GM12891 (cell line): Measurements from ENCODE around the gene IL22RA1.

ENCODE experiments used
- DNase-seq: peaks from one replicate; pipeline ENCODE4 v3.0.0; 2011; ENCODE audit warnings: low spot score; ENCODE audit not compliant: insufficient read length
- FAIRE-seq: peaks from 2 replicates; lab custom pipeline; 2011; peaks lifted over from hg19 to GRCh38; lab: Jason Lieb, UNC
- PAX5 ChIP-seq: IDR thresholded peaks from 2 replicates; pipeline ENCODE4 v1.6.1; 2011; ENCODE audit warnings: low read length, moderate library complexity, mild to moderate bottlenecking; ENCODE audit not compliant: insufficient read depth, severe bottlenecking
- POLR2A ChIP-seq: IDR thresholded peaks from 2 replicates; pipeline ENCODE4 v1.6.1; 2011; ENCODE audit warnings: low read depth, low read length, control low read depth
- POLR2AphosphoS5 ChIP-seq: IDR thresholded peaks from 2 replicates; pipeline ENCODE4 v1.6.1; 2011; ENCODE audit warnings: low read depth, low read length, control low read depth
- POU2F2 ChIP-seq: IDR thresholded peaks from 2 replicates; pipeline ENCODE4 v1.6.1; 2011; ENCODE audit warnings: low read depth, mild to moderate bottlenecking, control low read depth, low read length, moderate library complexity
- SPI1 ChIP-seq: IDR thresholded peaks from 2 replicates; pipeline ENCODE4 v1.6.1; 2011; ENCODE audit warnings: low read depth, low read length, control low read depth
- TAF1 ChIP-seq: IDR thresholded peaks from 2 replicates; pipeline ENCODE4 v1.6.1; 2011; ENCODE audit warnings: low read depth, low read length, control low read depth

The IL22RA1 gene

DNA sequence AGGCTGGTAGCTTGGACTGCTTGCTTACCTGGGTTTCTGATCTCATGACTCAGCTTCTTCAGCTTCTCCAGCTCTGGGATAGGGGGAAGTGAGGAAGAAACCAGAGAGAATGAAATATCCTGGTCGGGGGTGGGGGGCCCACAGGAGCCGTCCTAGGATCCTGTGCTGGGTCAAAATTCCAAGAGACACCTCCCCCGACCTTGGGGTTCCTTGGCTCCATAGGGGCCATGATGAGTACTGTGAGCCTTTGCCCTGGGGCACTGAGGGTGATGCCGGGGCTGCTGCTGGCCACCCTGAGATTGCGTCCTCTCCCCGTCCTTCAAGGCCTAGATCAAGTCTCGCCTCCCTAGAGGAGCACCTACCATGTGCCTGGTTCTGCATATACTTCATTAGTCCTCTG, 71.0 kb downstream of the IL22RA1 start:
- no peak for TF ChIP-seq POU2F2
- no peak for TF ChIP-seq PAX5
- no peak for TF ChIP-seq POLR2A
- no peak for TF ChIP-seq POLR2AphosphoS5
- DNase-seq (no peak), FAIRE-seq (no peak)

DNA sequence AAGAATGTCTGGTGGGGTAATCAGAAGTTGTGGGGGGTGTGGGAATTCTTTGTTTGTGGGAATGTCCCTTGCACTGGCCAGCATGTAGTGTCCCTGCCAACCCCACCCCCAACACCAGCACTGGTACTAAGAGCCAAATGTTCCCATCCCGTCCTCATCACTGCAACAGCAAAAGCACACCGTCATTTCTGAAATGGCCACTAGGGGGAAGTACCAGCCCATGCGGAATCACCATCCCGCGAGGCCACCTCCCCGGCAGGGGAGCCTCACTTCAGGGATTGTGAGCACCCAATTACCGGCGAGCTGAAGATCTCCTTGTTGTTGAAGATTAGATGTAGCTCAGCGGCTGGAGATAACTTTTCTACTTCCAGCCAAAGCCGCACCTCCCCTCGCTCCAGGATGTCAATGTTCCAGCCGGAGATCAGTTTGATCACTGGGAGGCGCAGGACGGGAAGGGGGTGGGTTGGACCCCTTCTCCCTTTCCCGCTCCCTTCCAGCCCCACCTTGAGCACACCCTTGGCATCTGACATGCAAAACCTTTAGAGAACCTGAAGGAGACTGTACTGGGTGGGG, 72.0 kb downstream of the IL22RA1 start:
- FAIRE-seq (peak; percentile 97), DNase-seq (peak; percentile 80)
- TF ChIP-seq SPI1 (no peak), POU2F2 (0 out of 2 replicates have a peak, but pooled peaks have one; percentile 46), TAF1 (no peak)

DNA sequence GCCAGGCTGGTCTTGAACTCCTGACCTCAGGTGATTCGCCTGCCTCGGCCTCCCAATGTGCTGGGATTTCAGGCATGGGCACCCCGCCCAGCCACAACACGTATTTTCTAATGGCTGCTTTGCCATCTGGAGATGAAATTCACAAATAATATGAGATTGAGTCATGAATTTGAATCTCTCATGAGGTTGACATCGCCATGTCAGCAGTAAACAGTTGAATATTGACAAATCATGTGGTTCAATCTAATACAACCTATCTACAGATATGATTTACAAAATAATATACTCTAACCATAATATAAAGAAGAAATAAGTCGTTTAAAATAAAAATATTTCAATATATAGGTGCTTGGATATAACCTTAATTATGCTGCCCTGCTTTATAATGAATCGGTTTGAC, 73.1 kb downstream of the IL22RA1 start:
- FAIRE-seq (no peak), DNase-seq (no peak)

More for the DNA sequence above, 73.1 kb downstream of the IL22RA1 start:
- TF ChIP-seq PAX5: no peak
- TF ChIP-seq POLR2AphosphoS5: no peak
- no peak for TF ChIP-seq TAF1
- TF ChIP-seq SPI1: no peak
